HepG2 (cell line): ENCODE data around the gene PRKCZ. TPM values are rescaled to one million over a fixed set of nuclear protein-coding genes. Genes with fewer than 3 reads are reported as not detected.

Source experiments
- ARID2 ChIP-seq: sonication (generic); formaldehyde crosslinking; IDR thresholded peaks from 2 replicates; pipeline ENCODE4 v1.8.1; 2022; ENCODE audit warnings: mild to moderate bottlenecking, missing genetic modification reagents, borderline replicate concordance
- ARNT ChIP-seq: fragments of 450-650 bp; IDR thresholded peaks from 2 replicates; pipeline ENCODE4 v1.6.1; 2017
- CEBPB ChIP-seq: IDR thresholded peaks from 2 replicates; pipeline ENCODE4 v1.6.1; 2011; ENCODE audit warnings: low read depth, low read length, improper control_type of control experiment, borderline replicate concordance
- EP300 ChIP-seq, 3 experiments: sonication (generic) in 1 of 3; formaldehyde crosslinking in 1 of 3; IDR thresholded peaks; 2 replicates each; pipeline versions ENCODE4 v1.5.1 to v1.6.1; 2011 to 2020; ENCODE audit warnings: low read depth in 2 of 3, low read length in 2 of 3, borderline replicate concordance in 1 of 3, improper control_type of control experiment in 1 of 3, mild to moderate bottlenecking in 1 of 3, missing genetic modification reagents in 1 of 3, moderate library complexity in 1 of 3
- FOXK1 ChIP-seq: sonication (generic); formaldehyde crosslinking; IDR thresholded peaks from 2 replicates; pipeline ENCODE4 v1.4.0; 2020; ENCODE audit warnings: low read depth, missing genetic modification reagents, borderline replicate concordance
- HNF4A ChIP-seq: sonication (generic); formaldehyde crosslinking; IDR thresholded peaks from 2 replicates; pipeline ENCODE4 v1.4.0; 2020; ENCODE audit warnings: missing genetic modification reagents
- MAFK ChIP-seq, 2 experiments: IDR thresholded peaks in 1 of 2; conservative IDR thresholded peaks in 1 of 2; 2 replicates each; pipeline ENCODE4 v1.6.1; 2011; ENCODE audit warnings: improper control_type of control experiment in 2 of 2, low read length in 2 of 2
- MEIS2 ChIP-seq: sonication (generic); formaldehyde crosslinking; IDR thresholded peaks from 2 replicates; pipeline ENCODE4 v1.9.0; 2021; ENCODE audit warnings: mild to moderate bottlenecking, missing genetic modification reagents
- MTA1 ChIP-seq: sonication (generic); formaldehyde crosslinking; IDR thresholded peaks from 2 replicates; pipeline ENCODE4 v1.4.0; 2020; ENCODE audit warnings: missing genetic modification reagents, mild to moderate bottlenecking, borderline replicate concordance
- NFIB ChIP-seq: sonication (generic); formaldehyde crosslinking; IDR thresholded peaks from 2 replicates; pipeline ENCODE4 v1.9.0; 2021; ENCODE audit warnings: missing genetic modification reagents, mild to moderate bottlenecking, borderline replicate concordance
- NONO ChIP-seq, 2 experiments: fragments of 450-650 bp in 1 of 2; sonication (generic) in 1 of 2; formaldehyde crosslinking in 1 of 2; IDR thresholded peaks in 1 of 2; conservative IDR thresholded peaks in 1 of 2; 2 replicates each; pipeline versions ENCODE4 v1.6.1 to v1.8.0; 2017 to 2022; ENCODE audit warnings: mild to moderate bottlenecking in 1 of 2, missing genetic modification reagents in 1 of 2, moderate library complexity in 1 of 2
- ZBTB39 ChIP-seq: sonication (generic); formaldehyde crosslinking; IDR thresholded peaks from 2 replicates; pipeline ENCODE4 v1.5.0; 2020; ENCODE audit warnings: missing genetic modification reagents
- ZNF121 ChIP-seq: sonication (generic); formaldehyde crosslinking; IDR thresholded peaks from 2 replicates; pipeline ENCODE4 v1.5.0; 2020; ENCODE audit warnings: mild to moderate bottlenecking, missing genetic modification reagents
- ZNF280D ChIP-seq: sonication (generic); formaldehyde crosslinking; IDR thresholded peaks from 2 replicates; pipeline ENCODE4 v1.5.1; 2020; ENCODE audit warnings: mild to moderate bottlenecking, missing genetic modification reagents
- ZNF354B ChIP-seq: sonication (generic); formaldehyde crosslinking; IDR thresholded peaks from 2 replicates; pipeline ENCODE4 v1.8.0; 2022; ENCODE audit warnings: mild to moderate bottlenecking, missing genetic modification reagents
- ZNF383 ChIP-seq: sonication (generic); formaldehyde crosslinking; IDR thresholded peaks from 2 replicates; pipeline ENCODE4 v1.4.0; 2020; ENCODE audit warnings: missing genetic modification reagents, mild to moderate bottlenecking, borderline replicate concordance
- ZNF761 ChIP-seq: sonication (generic); formaldehyde crosslinking; conservative IDR thresholded peaks from 2 replicates; pipeline ENCODE4 v1.4.0; 2020; ENCODE audit warnings: mild to moderate bottlenecking, missing genetic modification reagents
- ZNF891 ChIP-seq: sonication (generic); formaldehyde crosslinking; IDR thresholded peaks from 2 replicates; pipeline ENCODE4 v1.5.0; 2020; ENCODE audit warnings: mild to moderate bottlenecking, missing genetic modification reagents
- polyA plus RNA-seq, 8 experiments: library from polyadenylated mRNA; depleted of rRNA in 3 of 8; stranded (reverse) in 7 of 8; unstranded in 1 of 8; fragments of >200 nt; fragmentation: Illumina TruSeq in 4 of 8; extraction: Trizol in 4 of 8; gene quantifications; 2 replicates each; pipeline versions ENCODE4 v1.2.1 to v1.2.3, GENCODE V29; 2011 to 2016; ENCODE audit warnings: low read depth in 4 of 8, missing spikeins in 1 of 8, mixed read lengths in 1 of 8; ENCODE audit not compliant: insufficient read depth in 1 of 8
- total RNA-seq, 5 experiments: library from RNA; depleted of rRNA; stranded (reverse); fragments of >200 nt; fragmentation: Illumina TruSeq; extraction: Trizol; gene quantifications; 2 replicates each; pipeline ENCODE4 v1.2.3, GENCODE V29; 2016; ENCODE audit warnings: low read depth in 1 of 5
- TF ChIP-seq, protein P1 (sequence below): sonication (generic); formaldehyde crosslinking; IDR thresholded peaks from 2 replicates; pipeline ENCODE4 v1.5.0; 2020; ENCODE audit warnings: mild to moderate bottlenecking, missing genetic modification reagents

The PRKCZ gene
- total and polyA plus RNA-seq, 2 of the 13 experiments (the other 11 are each of a cell fraction or from before 2014, with no cell fraction given): 34.7 to 85.2 TPM

- no peak for TF ChIP-seq ZNF280D
- no peak for TF ChIP-seq NFIB (CRISPR knock-in tag)
- TF ChIP-seq ZNF761 (CRISPR knock-in tag): no peak
- TF ChIP-seq ARID2 (CRISPR knock-in tag): no peak
- no peak for TF ChIP-seq ARNT
- peak; percentile 72; the same call in 1 of the 2 replicates for TF ChIP-seq FOXK1 (CRISPR knock-in tag)
- TF ChIP-seq CEBPB: peak; percentile 90
- TF ChIP-seq MAFK (conservative IDR thresholded peaks at IDR 0.05 in 1 of 2, IDR thresholded peaks at IDR 0.05 in 1 of 2; ENCODE audit: low read length in 2 of 2): no peak
- TF ChIP-seq HNF4A: peak; percentile 88
- no peak for TF ChIP-seq ZBTB39 (CRISPR knock-in tag)
- TF ChIP-seq MTA1 (CRISPR knock-in tag): peak; percentile 37
- peak; percentile 32; the same call in 1 of the 2 replicates for TF ChIP-seq MEIS2 (CRISPR knock-in tag)
- TF ChIP-seq ZNF383: 0 out of 2 replicates have a peak, but pooled peaks have one; percentile 78
- TF ChIP-seq, protein P1, sequence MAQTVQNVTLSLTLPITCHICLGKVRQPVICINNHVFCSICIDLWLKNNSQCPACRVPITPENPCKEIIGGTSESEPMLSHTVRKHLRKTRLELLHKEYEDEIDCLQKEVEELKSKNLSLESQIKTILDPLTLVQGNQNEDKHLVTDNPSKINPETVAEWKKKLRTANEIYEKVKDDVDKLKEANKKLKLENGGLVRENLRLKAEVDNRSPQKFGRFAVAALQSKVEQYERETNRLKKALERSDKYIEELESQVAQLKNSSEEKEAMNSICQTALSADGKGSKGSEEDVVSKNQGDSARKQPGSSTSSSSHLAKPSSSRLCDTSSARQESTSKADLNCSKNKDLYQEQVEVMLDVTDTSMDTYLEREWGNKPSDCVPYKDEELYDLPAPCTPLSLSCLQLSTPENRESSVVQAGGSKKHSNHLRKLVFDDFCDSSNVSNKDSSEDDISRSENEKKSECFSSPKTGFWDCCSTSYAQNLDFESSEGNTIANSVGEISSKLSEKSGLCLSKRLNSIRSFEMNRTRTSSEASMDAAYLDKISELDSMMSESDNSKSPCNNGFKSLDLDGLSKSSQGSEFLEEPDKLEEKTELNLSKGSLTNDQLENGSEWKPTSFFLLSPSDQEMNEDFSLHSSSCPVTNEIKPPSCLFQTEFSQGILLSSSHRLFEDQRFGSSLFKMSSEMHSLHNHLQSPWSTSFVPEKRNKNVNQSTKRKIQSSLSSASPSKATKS (CRISPR knock-in tag): no peak
- TF ChIP-seq ZNF891: no peak; the same call in 1 of the 2 replicates
- TF ChIP-seq ZNF121: no peak
- TF ChIP-seq NONO (IDR thresholded peaks at IDR 0.05): no peak
- TF ChIP-seq NONO (CRISPR knock-in tag; conservative IDR thresholded peaks at IDR 0.05): peak; percentile 78
- no peak for TF ChIP-seq ZNF354B (CRISPR knock-in tag)
- TF ChIP-seq EP300 (IDR thresholded peaks at IDR 0.05; ENCODE audit: low read depth in 2 of 2, low read length in 2 of 2): peak in 1 of 2 experiments; percentile 93; a peak in 2 of 4 replicates
- peak; percentile 64; the same call in 1 of the 2 replicates for TF ChIP-seq EP300 (CRISPR knock-in tag; IDR thresholded peaks at IDR 0.05; ENCODE audit: borderline replicate concordance)
Measured at GRCh38 chr1:2232255-2232915, 182.2 kb downstream of the PRKCZ start (continued).
